H54 (cell line): ENCODE results near the gene PPM1L.
"Not testable (repeated sequence)": the region's sequence is repeated elsewhere in the genome, so short reads cannot be mapped to it uniquely, and the experiment has no call there.

Source experiments
- DNase-seq: peaks from one replicate; pipeline ENCODE4 v3.0.0; 2011; ENCODE audit warnings: low spot score, mixed read lengths; ENCODE audit not compliant: insufficient read length
- FAIRE-seq: peaks from 3 replicates; lab custom pipeline; 2011; peaks lifted over from hg19 to GRCh38; lab: Jason Lieb, UNC
- POLR2A ChIP-seq: IDR thresholded peaks from 2 replicates; pipeline ENCODE4 v1.6.1; 2011; ENCODE audit warnings: low read depth, mild to moderate bottlenecking, low read length

Gene PPM1L

GRCh38 chr3:160755776-160756304, at the start of gene PPM1L:
TSS of gene PPM1L (plus strand) at chr3:160756231.
- DNase-seq (peak; percentile 23), FAIRE-seq (no peak)
- TF ChIP-seq POLR2A = 0 out of 2 replicates have a peak, but pooled peaks have one; percentile 7

DNA sequence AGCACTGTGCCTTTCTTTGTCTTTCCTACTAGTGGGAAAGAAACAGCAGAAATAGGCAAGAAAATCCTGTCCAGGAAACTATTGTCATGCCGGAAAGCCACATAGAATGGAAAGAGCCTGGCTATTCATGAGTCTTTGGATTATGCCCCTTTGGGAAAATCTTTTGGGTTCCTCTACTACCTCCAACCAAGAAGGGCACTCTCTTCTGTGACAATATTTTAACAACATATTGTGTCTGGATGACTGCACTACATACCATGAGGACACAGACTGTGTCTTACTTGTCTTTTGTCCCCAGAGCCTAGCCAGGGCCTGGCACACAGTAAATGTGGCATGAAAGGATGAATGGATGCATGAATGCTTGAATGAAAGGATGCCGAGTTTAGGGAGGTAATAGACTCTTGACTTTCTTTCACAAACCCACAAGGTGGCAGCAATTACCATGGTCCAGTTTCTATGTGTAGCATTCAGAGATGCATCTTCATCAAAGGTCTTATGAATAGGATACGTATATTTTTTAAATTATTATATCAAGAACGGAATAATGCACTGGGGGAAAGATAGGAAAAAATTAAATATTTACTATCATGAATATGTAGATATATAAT, 48.7 kb upstream of the PPM1L start:
- no peak for TF ChIP-seq POLR2A
- DNase-seq (no peak), FAIRE-seq (peak; percentile 60)

GRCh38 chr3:160709477-160710182, 46.4 kb upstream of the PPM1L start:
- DNase-seq = no peak

GRCh38 chr3:160713144-160713543, 42.9 kb upstream of the PPM1L start:
- not testable (repeated sequence) for DNase-seq, FAIRE-seq

More at GRCh38 chr3:160709477-160710182, 46.4 kb upstream of the PPM1L start:
- FAIRE-seq = no peak
- no peak for TF ChIP-seq POLR2A

GRCh38 chr3:160719710-160720109, 36.3 kb upstream of the PPM1L start:
- FAIRE-seq (no peak), DNase-seq (no peak)
- TF ChIP-seq POLR2A = no peak

DNA sequence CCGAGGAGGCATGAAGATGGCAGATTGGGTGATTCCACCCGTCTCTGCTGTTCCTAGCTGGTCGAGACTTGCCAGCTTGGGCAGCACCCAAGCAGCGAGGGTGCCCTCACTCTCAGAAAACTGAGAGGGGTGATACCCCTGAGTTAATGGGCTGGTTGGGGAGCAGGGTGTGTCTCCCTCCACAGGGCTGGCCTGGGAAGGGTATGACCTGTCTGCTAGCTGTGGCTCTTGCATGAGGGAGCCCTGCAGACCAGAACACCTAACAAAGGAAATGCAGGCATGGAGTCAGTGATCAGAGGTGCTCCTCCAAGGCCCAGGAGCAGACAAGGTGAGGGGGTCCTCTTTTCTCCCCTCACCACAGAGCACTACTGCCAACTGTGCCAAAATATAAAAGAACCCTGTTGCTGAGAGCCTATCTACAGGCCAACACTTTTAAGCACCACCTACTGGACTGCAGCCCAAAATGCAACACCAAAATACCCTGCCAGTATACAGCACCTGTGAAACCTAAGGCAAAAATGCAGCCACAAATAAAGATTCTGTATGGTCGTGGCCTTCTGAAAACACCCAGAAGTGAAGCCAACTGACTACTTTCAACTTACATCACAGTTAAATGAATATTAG, 35.8 kb upstream of the PPM1L start:
- FAIRE-seq = no peak

GRCh38 chr3:160722331-160722730, 33.7 kb upstream of the PPM1L start:
- DNase-seq (no peak), FAIRE-seq (no peak)
- TF ChIP-seq POLR2A = no peak

More for the DNA sequence above, 35.8 kb upstream of the PPM1L start:
- no peak for TF ChIP-seq POLR2A
- no peak for DNase-seq

DNA sequence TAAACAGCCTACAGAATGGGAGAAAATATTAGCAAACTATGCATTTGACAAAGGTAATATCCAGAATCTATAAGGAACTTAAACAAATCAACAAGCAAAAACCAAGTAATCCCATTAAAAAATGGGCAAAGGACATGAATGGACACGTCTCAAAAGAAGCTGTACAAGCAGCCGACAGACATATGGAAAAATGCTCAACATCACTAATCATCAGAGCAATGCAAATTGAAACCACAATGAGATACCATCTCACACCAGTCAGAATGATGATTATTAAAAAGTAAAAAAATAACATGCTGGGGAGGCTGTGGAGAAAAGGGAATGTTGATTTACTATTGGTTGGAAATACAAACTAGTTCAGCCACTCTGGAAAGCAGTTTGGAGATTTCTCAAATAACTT, 30.7 kb upstream of the PPM1L start:
- no peak for TF ChIP-seq POLR2A
- FAIRE-seq (no peak), DNase-seq (no peak)

- TF ChIP-seq POLR2A = no peak
- FAIRE-seq = no peak
- DNase-seq = no peak
Measured at GRCh38 chr3:160735826-160736225, 20.2 kb upstream of the PPM1L start.

- DNase-seq (no peak), FAIRE-seq (no peak)
- no peak for TF ChIP-seq POLR2A
Measured at GRCh38 chr3:160738048-160738447, 18.0 kb upstream of the PPM1L start.

- DNase-seq (no peak), FAIRE-seq (no peak)
- TF ChIP-seq POLR2A = no peak
Measured at GRCh38 chr3:160739079-160739478, 17.0 kb upstream of the PPM1L start.

DNA sequence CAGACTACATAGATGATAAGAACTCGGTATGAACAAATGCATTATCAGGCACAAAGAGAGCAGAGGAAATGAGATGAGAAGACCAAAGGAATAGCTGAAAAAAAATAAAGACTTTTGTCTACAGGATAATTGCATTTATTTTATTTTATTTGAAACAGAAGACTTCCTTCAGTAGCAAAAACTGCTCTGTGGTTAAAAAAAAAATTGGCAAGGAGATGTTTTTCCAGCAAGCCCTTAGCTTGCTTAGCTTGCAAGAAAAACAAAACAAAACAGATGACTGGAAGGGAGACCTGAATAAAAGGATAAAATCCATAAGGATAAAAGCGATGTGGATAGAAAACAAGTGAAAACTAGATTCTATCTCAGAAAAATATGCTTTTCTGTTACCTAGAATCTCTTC, 9.1 kb upstream of the PPM1L start:
- FAIRE-seq (no peak), DNase-seq (no peak)
- no peak for TF ChIP-seq POLR2A

DNA sequence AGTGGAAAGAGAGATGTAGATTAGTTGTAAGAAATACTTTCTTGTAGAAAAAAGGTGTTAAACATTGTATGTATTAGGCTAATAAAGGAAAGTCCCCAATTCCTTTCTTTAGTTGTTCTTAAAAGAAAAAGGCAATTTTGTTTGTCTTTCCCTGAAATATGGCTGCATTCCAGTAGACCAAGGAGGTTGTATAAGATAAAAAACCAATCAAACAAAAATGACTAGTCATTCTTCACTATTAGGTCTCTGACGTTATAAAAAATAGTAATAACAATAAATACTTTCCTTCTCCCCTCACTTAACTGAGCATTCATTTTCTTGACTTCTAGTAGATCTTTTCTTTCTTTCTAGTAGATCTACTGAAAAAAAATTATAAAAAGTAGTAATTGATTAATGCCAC, 8.6 kb upstream of the PPM1L start:
- no peak for DNase-seq
- no peak for FAIRE-seq
- TF ChIP-seq POLR2A = no peak

DNA sequence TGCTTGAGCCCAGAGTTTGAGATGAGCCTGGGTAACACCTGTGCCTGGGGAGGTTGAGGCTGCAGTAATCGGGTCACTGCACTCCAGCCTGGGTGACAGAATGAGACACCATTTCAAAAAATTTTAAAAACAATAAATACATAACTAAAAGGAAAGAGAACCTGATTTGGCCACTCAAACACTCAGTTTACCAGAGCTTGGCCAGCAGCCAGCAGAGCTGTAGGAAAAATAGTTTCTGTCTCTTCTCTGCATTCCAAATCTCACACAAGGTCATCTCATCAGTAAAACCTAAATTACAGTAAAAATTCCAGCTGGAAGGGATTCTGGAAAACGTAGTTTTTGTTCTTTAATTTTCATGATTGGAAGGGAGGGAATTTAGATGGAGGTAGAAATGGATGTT, 7.8 kb upstream of the PPM1L start:
- DNase-seq (no peak), FAIRE-seq (no peak)
- TF ChIP-seq POLR2A = no peak
